ENCODE measurements around the gene ITPRIPL1. TPM values are rescaled to one million over a fixed set of nuclear protein-coding genes. Genes with fewer than 3 reads are reported as not detected.

The ITPRIPL1 gene
- polyA plus RNA-seq, 1 donor from 2014 or later, result 4.4 TPM

DNA sequence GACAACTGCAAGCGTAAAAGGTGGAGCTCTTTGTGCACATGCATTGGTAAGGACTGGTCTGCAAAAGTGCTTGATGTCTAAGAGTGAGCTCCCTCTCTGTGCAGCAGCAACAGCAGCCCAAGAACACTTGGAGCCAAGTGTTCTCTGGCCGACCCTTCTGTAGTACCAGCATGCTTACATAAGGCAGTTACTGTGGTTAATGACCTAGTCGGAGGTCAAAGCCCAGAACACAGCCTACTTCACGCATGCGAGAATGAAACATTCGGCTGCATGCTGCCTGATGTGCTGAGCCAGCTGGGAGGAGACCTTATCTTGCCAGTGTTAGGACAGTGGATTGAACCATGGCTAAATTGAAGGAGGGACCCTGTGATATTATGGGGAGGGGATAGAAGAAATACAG, 31.8 kb downstream of the ITPRIPL1 start:
- Mint-ChIP-seq H3K9me3 (no peaks in the 10 kb centered on the region), H3K4me3 (no peak overlapping the region)

DNA sequence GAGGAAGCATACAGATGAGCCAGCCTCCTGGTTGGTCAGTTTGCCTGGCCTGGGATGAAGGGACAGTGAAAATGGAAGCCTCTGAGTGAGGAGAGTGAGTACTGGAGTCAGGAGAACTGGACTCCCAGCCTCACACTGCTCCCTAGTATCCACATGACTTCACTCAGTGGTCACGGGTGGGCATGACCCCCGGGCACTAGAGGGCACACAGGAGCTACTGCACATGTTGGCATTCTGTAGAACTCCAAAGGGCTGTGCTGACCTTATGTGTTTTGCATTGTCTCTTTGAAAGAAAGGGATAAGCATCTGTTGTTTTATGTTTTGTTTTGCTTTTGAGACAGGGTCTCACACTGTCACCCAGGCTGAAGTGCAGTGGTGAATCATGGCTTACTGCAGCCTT, 34.2 kb downstream of the ITPRIPL1 start:
- no peaks in the 10 kb centered on the region for H3K9me3 Mint-ChIP-seq
- H3K27ac Mint-ChIP-seq, result no peak overlapping the region
- no peaks in the 10 kb centered on the region for H3K36me3 Mint-ChIP-seq
- H3K4me3 Mint-ChIP-seq, result no peak overlapping the region
- H3K4me1 Mint-ChIP-seq, result no peaks in the 10 kb centered on the region
- no peaks in the 10 kb centered on the region for H3K27me3 Mint-ChIP-seq

More for the DNA sequence above, 31.8 kb downstream of the ITPRIPL1 start:
- Mint-ChIP-seq H3K36me3 (no peaks in the 10 kb centered on the region), H3K4me1 (no peaks in the 10 kb centered on the region), H3K27ac (no peak overlapping the region), H3K27me3 (no peaks in the 10 kb centered on the region)

GRCh38 chr2:96359866-96360265, 34.7 kb downstream of the ITPRIPL1 start:
- Mint-ChIP-seq H3K27ac (no peak overlapping the region), H3K4me3 (no peak overlapping the region), H3K9me3 (no peaks in the 10 kb centered on the region), H3K4me1 (no peaks in the 10 kb centered on the region), H3K36me3 (no peaks in the 10 kb centered on the region), H3K27me3 (no peaks in the 10 kb centered on the region)

DNA sequence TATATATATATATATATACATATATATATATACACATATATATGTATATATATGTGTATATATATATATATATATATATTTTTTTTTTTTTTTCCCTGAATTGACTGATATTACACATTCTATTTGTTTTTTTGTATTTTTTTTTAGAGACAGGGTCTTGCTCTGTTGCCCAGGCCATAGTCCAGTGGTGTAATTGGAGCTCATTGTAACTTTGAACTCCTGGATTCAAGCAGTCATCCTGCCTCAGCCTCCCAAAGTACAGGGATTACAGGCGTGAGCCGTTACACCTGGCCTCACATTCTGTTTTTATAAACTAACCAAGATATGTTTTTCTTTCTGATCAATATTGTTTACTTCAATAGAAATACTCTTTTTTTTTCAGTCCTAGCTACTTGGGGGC, 36.6 kb downstream of the ITPRIPL1 start:
- Mint-ChIP-seq H3K36me3 (no peaks in the 10 kb centered on the region), H3K27me3 (no peaks in the 10 kb centered on the region), H3K4me1 (no peaks in the 10 kb centered on the region), H3K4me3 (no peak overlapping the region), H3K9me3 (no peaks in the 10 kb centered on the region), H3K27ac (no peak overlapping the region)

DNA sequence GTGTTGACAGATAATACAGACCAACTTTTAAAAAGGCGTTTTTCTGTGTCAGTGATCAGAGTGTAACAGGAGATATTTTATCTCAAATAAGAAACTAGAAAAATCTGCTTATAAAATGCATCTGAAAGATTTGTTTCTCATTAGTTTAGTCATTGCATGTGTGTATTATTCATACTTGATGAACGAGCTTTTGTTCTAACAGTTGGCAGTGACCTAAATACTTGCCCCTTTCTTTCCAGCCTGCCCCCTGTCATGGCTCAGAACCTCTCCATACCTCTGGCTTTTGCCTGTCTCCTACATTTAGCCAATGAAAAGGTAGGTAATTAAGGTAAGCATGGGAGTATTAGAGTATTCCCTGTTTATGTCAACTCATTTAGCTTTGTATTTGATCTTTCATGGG, 44.1 kb downstream of the ITPRIPL1 start:
- H3K36me3 Mint-ChIP-seq, result peaks cover 7% of the 10 kb centered on the region
- H3K4me1 Mint-ChIP-seq, result peaks cover 0 to 2% (median 0%) of the 10 kb centered on the region in 3 donors
- H3K27me3 Mint-ChIP-seq, result no peaks in the 10 kb centered on the region
- H3K9me3 Mint-ChIP-seq, result no peaks in the 10 kb centered on the region
- no peak overlapping the region for H3K27ac Mint-ChIP-seq
- H3K4me3 Mint-ChIP-seq, result no peak overlapping the region

DNA sequence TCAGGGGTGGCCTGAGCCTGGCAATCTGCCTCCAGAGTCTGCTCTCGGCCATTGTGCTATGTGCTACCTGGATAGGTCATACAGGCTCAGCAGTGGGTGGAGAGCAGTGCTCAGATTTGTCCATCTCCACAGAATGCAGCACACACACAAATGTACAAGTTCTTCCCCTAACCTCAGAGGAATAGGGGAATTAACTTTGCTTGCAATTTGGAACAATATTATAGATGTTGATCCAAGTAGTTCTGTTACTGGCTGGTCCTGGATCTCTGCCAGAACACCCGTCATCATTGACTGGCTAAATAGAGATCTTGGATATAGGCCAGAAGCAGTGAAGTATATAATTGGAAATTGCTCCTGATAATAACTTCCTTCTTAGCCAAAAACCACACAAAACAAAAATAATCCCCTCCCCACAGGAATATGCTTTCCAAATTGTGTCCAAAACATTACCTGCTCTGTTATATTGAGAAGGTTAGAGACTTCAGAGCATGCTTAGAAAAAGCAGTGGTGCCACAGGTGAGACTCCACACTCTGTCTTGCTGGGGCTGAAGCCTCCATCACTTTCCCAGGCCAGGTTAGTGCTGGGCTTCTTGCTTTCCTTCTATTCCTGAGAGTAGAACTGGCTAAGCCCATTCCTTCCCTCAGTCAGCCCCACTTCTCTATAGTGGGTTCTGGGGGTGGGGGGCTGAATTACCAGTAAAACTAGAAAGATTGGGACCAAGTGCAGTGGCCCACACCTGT, 49.3 kb downstream of the ITPRIPL1 start:
- Mint-ChIP-seq H3K4me3 (no peak overlapping the region), H3K9me3 (peaks cover 0 to 9% (median 3%) of the 10 kb centered on the region in 3 donors), H3K4me1 (peaks cover 0 to 2% (median 0%) of the 10 kb centered on the region in 3 donors), H3K27me3 (no peaks in the 10 kb centered on the region), H3K36me3 (peaks cover 8% of the 10 kb centered on the region), H3K27ac (peak overlapping the region in 1 of 3 donors; percentile 72)

Other genes with a start within 250 kb of the ITPRIPL1 start
- gene ADRA2B, start 208.7 kb upstream of the ITPRIPL1 start, polyA plus RNA-seq, result not detected
- not detected for gene ASTL, start 186.8 kb upstream of the ITPRIPL1 start, polyA plus RNA-seq
- 55.6 TPM for gene DUSP2, start 179.9 kb upstream of the ITPRIPL1 start, polyA plus RNA-seq
- 193 TPM for gene STARD7, start 116.5 kb upstream of the ITPRIPL1 start, polyA plus RNA-seq
- 41.7 TPM for gene TMEM127, start 59.3 kb upstream of the ITPRIPL1 start, polyA plus RNA-seq
- 83.5 TPM for gene CIAO1, start 59.1 kb upstream of the ITPRIPL1 start, polyA plus RNA-seq
- 79.3 TPM for gene SNRNP200, start 19.8 kb upstream of the ITPRIPL1 start, polyA plus RNA-seq
- 1.5 TPM for gene NCAPH, start 10.4 kb downstream of the ITPRIPL1 start, polyA plus RNA-seq
- gene NEURL3, start 180.0 kb downstream of the ITPRIPL1 start, polyA plus RNA-seq, result not detected
- gene ARID5A, start 211.4 kb downstream of the ITPRIPL1 start, polyA plus RNA-seq, result 62.3 TPM